IPS-NIHi11 (cell line): ENCODE data around the gene MED22.
"Not testable (repeated sequence)": the region's sequence is repeated elsewhere in the genome, so short reads cannot be mapped to it uniquely, and the experiment has no call there.

Experiments
- DNase-seq: peaks from one replicate; pipeline ENCODE4 v3.0.0; 2012; ENCODE audit warnings: mixed read lengths, low spot score

MED22 gene

DNA sequence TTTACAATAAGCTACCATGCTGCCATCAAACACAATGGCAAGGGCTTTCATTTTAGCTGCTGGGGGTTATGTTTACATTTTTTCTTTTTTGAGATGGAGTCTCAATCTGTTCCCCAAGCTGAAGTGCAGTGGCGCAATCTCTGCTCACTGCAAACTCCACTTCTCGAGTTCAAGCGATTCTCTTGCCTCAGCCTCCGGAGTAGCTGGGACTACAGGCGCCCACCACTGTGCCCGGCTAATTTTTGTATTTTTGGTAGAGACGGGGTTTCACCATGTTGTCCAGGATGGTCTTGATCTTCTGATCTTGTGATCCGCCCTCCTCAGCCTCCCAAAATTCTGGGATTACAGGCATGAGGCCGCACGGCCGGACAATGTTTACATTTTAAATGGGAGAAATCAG, 13.0 kb downstream of the MED22 start:
- not testable (repeated sequence) for DNase-seq

DNA sequence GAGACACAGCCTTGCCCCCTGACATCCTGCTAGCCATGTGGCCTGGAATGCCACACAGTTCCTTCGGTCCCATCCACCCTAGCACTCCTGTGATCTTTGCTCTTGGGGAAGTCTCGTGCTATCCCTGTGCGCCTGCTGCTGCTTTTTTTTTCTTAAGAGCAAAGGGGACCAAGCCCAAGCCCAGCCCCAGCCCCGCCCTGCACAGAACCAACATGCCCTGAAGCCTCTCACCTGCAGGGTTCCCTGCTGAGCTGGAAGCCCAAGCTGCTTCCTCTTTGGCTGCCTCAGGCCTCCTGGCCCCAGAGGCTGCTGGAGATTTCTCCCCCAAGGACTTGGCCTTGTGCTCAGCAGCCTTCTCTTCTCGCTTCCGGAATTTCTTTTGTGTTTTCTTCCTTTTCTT, 13.8 kb downstream of the MED22 start:
- no peak for DNase-seq

GRCh38 chr9:133333566-133333965, 14.4 kb downstream of the MED22 start:
- DNase-seq: no peak

GRCh38 chr9:133333011-133333410, 14.9 kb downstream of the MED22 start:
- DNase-seq: no peak

- no peak for DNase-seq
Measured at GRCh38 chr9:133332381-133332730, 15.6 kb downstream of the MED22 start.

DNA sequence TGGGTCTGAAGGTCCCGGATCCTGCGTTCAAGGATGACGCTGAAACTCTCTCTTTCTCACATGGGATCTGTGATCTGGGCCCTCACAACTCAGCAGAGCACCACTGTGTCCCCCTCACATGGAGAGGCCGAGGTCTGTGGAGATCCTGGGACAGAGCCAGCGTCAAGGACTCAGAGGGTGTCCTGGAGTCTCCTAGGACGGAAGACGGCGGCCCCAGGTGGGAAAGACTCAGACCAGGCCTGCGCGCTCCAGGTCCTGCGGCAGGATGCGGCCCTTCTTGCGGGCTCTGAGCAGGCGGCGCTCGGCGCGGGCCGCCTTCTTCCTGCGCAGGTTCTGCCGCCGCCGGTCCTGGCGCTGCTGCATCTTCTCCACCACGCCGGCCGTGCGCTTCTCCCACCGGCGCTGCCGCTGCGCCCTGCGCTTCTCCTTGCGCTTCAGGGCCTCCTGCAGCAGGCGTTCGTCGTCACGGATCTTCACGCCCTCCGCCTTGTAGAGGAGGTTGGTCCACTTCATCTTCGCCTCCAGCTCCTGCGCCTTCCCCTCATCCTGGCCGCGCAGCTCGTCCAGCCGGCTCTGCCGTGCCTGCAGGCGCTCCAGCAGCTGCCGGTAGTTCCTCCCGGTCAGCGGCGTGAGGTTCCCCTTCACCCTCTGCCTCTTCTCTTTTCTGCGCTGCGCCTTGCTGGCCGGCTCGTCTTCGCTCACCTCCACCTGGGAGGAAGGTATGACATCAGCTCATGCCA, 16.1 kb downstream of the MED22 start:
- no peak for DNase-seq

- no peak for DNase-seq
Measured at GRCh38 chr9:133331221-133331620, 16.7 kb downstream of the MED22 start.

GRCh38 chr9:133329306-133330156, 18.4 kb downstream of the MED22 start:
- not testable (repeated sequence) for DNase-seq

DNA sequence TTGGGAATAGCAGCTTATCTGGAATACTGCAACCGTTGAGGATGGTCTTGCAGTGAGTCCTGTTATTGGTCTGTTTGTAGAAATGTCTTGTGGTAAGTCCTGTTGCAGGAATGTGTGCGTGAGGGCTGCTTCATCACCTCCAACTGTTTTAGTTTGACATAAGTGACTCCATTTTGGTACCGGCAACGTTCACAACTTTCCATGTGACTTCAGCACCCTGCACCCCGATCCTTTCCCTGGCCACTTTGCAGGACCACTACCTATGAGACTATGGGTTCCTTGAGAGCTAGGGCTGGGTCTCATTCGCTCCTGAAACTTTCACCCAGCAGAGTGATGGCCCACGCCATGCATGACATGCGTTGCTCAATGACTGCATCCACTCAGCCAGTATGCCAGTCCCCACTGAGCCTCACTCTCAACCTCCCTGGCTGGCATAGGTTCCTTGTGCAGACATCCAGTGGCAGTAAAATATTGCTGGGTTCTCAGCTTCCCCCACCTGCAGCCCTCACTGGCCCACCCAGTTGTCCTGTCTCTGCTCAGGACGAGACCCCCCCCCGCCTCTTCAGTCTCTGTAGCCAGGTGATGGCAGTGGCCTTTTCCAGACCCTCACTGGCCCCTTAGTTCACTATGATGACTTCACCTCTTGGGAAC, 20.0 kb downstream of the MED22 start:
- DNase-seq: no peak

DNA sequence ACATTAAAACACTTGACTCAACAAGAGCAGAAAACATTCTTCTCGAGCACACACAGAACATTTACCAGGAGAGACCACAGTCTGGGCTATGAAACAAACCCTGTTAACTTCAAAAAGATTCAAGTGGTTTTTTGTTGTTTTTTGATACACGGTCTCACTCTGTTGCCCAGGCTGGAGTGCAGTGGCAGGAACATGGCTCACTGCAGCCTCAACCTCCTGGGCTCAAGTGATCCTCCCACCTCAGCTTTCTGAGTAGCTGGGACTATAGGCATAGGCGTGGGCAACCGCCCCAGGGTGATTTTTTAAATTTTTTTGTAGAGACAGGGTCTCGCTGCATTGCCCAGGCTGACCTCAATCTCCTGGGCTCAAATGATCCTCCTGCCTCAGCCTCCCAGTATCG, 20.9 kb downstream of the MED22 start:
- DNase-seq: not testable (repeated sequence)

DNA sequence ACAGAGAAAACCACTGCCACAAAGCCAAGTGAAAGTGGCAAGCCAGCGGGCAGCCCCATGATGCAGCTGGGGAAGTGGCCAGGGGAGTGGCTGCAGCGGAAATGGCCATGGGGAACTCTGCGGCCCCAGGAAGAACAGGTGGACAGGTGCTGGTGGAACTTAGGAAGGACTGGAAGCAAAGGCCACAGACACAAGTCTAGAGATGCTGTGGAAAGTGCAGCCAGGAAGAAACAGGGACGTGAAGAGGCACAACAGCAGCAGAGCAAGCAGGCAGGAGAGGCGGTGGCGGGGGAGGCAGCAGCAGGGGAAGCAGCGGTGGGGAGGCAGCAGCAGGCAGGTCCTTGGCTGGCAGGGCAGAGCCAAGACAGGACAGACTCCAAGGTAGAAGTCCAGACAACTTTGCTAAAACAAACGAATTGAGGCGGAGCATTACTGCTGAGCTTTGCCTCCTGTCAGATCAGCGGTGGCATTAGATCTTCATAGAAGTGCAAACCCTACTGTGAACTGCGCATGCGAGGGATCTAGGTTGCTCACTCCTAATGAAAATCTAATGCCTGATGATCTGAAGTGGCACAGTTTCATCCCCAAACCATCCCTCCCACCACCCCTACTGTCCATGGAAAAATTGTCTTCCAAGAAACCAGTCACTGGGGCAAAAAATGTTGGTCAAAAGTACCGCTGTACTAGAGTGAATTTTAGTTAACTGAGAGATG, 23.8 kb downstream of the MED22 start:
- DNase-seq: no peak

DNA sequence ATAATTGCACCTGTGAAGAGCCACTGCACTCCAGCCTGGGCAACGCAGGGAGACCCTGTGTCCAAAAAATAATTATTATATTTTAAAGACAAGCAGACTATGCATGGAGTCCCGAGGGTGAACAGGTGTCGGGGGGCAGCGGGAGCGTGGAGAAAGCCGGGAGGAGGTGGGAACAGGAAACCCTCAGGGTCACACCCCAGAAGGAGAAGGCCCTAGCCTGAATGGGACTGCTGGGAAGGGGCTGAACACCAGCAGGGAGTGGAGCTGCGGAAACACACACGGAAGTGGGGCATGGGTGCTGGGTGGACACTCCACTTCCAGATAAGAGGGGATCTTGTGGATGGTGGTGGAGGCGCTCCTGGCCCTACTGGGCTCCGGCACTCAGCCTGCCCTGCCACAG, 24.7 kb downstream of the MED22 start:
- no peak for DNase-seq

GRCh38 chr9:133322701-133323100, 25.2 kb downstream of the MED22 start:
- no peak for DNase-seq

DNA sequence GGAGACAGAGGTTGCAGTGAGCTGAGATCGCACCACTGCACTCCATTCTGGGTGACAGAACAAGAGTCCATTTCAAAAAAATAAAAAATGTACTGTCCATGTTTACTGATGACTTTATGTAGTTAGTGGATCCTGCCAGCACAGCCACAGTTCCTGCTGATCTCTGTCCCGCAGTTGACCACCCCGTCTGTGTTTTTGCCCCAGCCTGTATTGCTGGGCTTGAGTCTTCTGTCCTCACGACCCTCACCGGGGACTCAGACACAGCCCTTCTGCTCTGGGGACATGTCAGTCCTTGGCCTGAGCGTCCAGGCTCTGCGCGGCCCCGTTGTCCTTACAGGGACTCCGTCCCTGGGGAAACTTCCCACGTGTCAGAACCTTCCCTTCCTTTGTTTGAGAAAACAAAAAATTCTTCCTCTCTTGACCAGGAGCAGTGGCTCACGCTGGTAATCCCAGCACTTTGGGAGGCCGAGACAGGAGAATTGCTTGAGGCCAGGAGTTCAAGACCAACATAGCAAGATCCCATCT, 26.5 kb downstream of the MED22 start:
- DNase-seq: no peak

DNA sequence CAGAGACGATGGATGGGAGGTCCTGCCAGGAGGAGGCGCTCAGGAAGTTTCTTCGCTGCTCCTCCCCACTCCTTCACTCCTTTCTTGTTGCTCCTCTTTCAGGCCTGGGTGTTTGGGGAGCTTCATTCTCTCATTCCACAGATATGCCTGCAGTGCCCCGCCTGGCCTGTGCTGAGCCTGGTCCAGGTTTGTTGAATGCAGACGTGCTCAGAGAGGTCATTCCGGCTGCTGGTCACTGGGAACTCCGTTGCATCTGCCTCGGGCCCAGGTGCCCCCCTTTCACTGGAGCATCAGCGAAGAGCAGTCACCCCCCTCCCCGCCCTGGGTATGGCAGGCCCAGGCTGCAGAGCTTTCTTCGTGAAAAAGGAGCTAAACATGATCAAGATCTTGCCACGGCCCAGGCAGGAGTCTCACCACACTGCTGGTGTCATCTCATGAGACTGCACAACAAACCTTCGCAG, 27.5 kb downstream of the MED22 start:
- DNase-seq: peak; percentile 37

- not testable (repeated sequence) for DNase-seq
Measured at GRCh38 chr9:133317551-133317950, 30.4 kb downstream of the MED22 start.

DNA sequence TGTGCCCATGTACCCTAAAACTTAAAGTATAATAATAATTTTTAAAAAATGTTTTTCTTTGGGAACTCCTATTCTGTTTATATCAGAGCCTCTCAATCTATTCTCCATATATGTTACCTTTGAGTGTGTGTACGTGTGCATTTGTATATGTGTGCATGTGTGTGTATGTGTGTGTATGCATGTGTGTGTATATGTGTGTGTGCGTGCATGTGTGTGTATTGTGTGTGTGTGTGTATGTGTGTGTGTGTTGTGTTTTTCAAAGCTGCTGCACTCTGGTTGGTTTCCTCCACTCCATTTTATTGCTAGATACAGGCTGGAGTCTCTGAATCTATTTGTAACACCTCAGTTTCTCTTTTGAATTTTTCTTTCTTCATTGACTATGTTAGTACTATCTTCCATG, 31.9 kb downstream of the MED22 start:
- no peak for DNase-seq

DNA sequence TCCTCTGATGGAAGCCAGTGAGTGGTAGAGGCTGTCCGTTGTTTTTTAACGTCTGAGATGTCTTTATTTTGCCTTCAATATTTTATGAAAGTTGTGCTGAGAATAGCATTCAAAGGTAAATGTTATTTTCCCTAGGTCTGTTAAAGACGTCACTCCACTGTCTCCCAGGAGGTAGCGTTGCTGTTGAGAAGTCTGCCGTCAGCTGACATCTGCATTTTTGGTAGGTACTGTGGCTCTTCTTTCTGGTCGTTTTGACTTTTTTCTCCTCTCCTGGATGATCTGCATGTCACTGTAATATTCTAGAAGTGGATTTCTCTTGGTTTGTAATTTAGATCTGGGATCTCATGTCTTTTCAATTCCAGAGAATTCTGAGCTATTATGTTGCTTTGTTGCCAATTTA, 38.3 kb downstream of the MED22 start:
- no peak for DNase-seq

- no peak for DNase-seq
Measured at GRCh38 chr9:133307301-133307700, 40.6 kb downstream of the MED22 start.

DNA sequence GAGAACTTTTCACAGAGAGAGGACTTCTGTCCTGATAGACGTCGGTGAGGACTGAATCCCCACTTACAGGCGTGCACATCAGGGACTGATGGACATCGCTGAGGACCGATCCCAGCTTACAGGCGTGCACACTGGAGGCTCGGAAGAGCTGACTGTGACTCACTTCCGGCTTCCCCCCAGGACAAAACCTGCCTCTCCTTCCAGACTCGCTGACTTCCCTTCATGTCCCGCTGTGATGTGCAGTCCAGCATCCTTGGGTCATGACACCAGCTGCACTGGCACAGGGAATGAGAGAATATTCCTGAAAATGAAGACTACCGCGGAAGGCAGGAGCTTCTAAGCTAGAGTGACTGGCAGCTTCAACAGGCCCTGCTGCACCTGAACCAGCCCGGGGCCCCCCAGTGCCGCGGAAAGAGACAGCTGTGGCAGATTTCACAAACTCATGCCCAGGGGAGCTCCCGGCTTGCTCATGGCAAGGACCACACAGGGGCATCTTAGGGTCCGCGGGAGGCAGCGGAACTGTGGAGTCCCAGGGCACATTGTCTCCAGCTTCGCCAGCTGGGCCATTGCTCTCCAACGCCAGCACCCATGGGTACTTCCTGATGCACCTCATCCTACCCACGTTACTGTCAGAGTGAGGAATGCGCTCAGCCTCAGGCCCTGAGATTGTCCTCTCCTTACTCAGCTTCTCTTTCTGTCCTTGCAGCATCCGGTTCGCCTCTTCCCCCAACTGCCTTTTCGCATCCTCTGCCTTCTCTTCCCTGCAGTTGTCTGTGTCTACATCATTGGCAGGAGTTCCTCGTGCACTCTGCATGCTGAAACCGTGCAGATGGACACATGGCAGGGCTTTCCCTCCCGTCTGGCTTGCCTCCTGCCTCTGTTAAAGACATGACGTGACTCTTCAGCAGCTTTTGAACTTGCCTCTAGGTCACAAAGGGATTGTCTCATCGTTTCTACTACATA, 41.4 kb downstream of the MED22 start:
- DNase-seq: no peak

DNA sequence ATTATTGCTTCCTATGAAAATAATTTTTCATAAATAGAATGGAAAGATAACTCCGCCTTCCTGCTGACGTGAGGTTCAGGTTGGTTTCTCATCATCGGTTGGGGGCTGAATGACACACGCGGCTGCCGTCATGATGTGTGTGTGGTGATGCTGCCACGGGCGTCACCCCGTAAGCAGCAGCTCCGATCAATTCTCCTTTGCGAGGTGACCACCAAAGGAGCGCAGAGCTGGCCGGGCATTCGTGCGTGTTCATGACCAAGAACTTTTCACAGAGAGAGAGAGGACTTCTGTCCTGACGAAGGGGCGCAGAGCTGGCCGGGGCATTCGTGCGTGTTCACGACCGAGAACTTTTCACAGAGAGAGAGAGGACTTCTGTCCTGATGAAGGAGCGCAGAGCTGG, 42.2 kb downstream of the MED22 start:
- no peak for DNase-seq
